Embryonic facial prominence (tissue), 1 donor: ENCODE data around the gene SZRD1.

ENCODE experiments used
- DNase-seq: peaks from one replicate; pipeline ENCODE4 v3.0.0-alpha.2; 2016; ENCODE audit errors: extremely low spot score

The SZRD1 gene

GRCh38 chr1:16394977-16395376 is 27.9 kb downstream of the SZRD1 start:
- no peak for DNase-seq

GRCh38 chr1:16396591-16396990 is 29.5 kb downstream of the SZRD1 start:
- DNase-seq: no peak

- no peak for DNase-seq
Observed at GRCh38 chr1:16397120-16397519, 30.1 kb downstream of the SZRD1 start.

GRCh38 chr1:16398371-16398953 is 31.4 kb downstream of the SZRD1 start:
- no peak for DNase-seq

GRCh38 chr1:16402742-16403141 is 35.7 kb downstream of the SZRD1 start:
- no peak for DNase-seq

- DNase-seq: no peak
Observed at GRCh38 chr1:16405441-16405840, 38.4 kb downstream of the SZRD1 start.

GRCh38 chr1:16406868-16407267 is 39.8 kb downstream of the SZRD1 start:
- DNase-seq: no peak

GRCh38 chr1:16409536-16410152 is 42.6 kb downstream of the SZRD1 start:
- no peak for DNase-seq

- DNase-seq: no peak
Observed at GRCh38 chr1:16410803-16411202, 43.8 kb downstream of the SZRD1 start.

GRCh38 chr1:16413191-16413590 is 46.1 kb downstream of the SZRD1 start:
- DNase-seq: no peak

- DNase-seq: no peak
Observed at GRCh38 chr1:16418823-16419425, 51.9 kb downstream of the SZRD1 start.

- no peak for DNase-seq
Observed at GRCh38 chr1:16420424-16421118, 53.5 kb downstream of the SZRD1 start.

GRCh38 chr1:16421201-16421600 is 54.2 kb downstream of the SZRD1 start:
- DNase-seq: no peak

GRCh38 chr1:16422041-16422440 is 55.0 kb downstream of the SZRD1 start:
- no peak for DNase-seq

- no peak for DNase-seq
Observed at GRCh38 chr1:16425125-16426025, 58.3 kb downstream of the SZRD1 start.

GRCh38 chr1:16430606-16431005 is 63.6 kb downstream of the SZRD1 start:
- DNase-seq: no peak

- DNase-seq: no peak
Observed at GRCh38 chr1:16433030-16433429, 66.0 kb downstream of the SZRD1 start.

- no peak for DNase-seq
Observed at GRCh38 chr1:16434007-16434406, 67.0 kb downstream of the SZRD1 start.

GRCh38 chr1:16434501-16434900 is 67.5 kb downstream of the SZRD1 start:
- DNase-seq: no peak

- no peak for DNase-seq
Observed at GRCh38 chr1:16436946-16437474, 70.0 kb downstream of the SZRD1 start, which contains the start of gene SPATA21. TSS of gene SPATA21 (minus strand) at chr1:16437424. CDS start at chr1:16431371, 6,053 bp downstream.

GRCh38 chr1:16438516-16438915 is 71.5 kb downstream of the SZRD1 start:
- no peak for DNase-seq
